CD14-positive monocyte (primary cell): ENCODE results near the gene RBM17. TPM values are rescaled to one million over a fixed set of nuclear protein-coding genes. Genes with fewer than 3 reads are reported as not detected.

Experiments used
- DNase-seq, 3 donors: peaks; one replicate each; pipeline ENCODE4 v3.0.0-alpha.2; 2011 to 2022
- H2AFZ ChIP-seq: 2 replicates; pipeline ENCODE4 v1.6.0; 2012; ENCODE audit warnings: mild to moderate bottlenecking, low read depth, low read length, inconsistent platforms; ENCODE audit not compliant: insufficient read depth, poor library complexity, severe bottlenecking
- H3K27ac ChIP-seq, 2 donors: 1 replicate in 1 of 2; 2 replicates in 1 of 2; pipeline ENCODE4 v1.5.1; 2012 to 2013; ENCODE audit warnings: low read length in 2 of 2, control low read depth in 1 of 2, inconsistent platforms in 1 of 2, low read depth in 1 of 2, mild to moderate bottlenecking in 1 of 2
- H3K27me3 ChIP-seq, 2 donors: one replicate each; pipeline versions ENCODE4 v1.6.0 to v1.6.1; 2011 to 2013; ENCODE audit warnings: low read length in 2 of 2; ENCODE audit not compliant: control insufficient read depth in 2 of 2, insufficient read depth in 2 of 2
- H3K36me3 ChIP-seq, 2 donors: replicated peaks in 1 of 2; 1 replicate in 1 of 2; 2 replicates in 1 of 2; pipeline versions ENCODE4 v1.5.1 to v1.6.1; 2012 to 2013; ENCODE audit warnings: low read length in 2 of 2, control low read depth in 1 of 2, inconsistent platforms in 1 of 2, mild to moderate bottlenecking in 1 of 2; ENCODE audit not compliant: insufficient read depth in 2 of 2, control insufficient read depth in 1 of 2
- H3K4me1 ChIP-seq, 2 donors: 1 replicate in 1 of 2; 2 replicates in 1 of 2; pipeline versions ENCODE4 v1.5.1 to v1.6.1; 2012 to 2013; ENCODE audit warnings: low read length in 2 of 2, control low read depth in 1 of 2, inconsistent platforms in 1 of 2, mild to moderate bottlenecking in 1 of 2, moderate library complexity in 1 of 2; ENCODE audit not compliant: insufficient read depth in 2 of 2, control insufficient read depth in 1 of 2
- H3K4me2 ChIP-seq: replicated peaks from 2 replicates; pipeline ENCODE3; 2012; ENCODE audit warnings: low read length, moderate library complexity, mild to moderate bottlenecking; ENCODE audit not compliant: poor library complexity, severe bottlenecking; ENCODE audit errors: extremely low read depth
- H3K4me3 ChIP-seq, 3 experiments: fragments of 200-600 bp in 1 of 3; sonication (generic) in 1 of 3; replicated peaks in 1 of 3; 1 replicate in 2 of 3; 2 replicates in 1 of 3; pipeline ENCODE4 v1.5.1; 2011 to 2013; ENCODE audit warnings: low read length in 3 of 3, mild to moderate bottlenecking in 3 of 3, control low read depth in 2 of 3, low read depth in 2 of 3, inconsistent platforms in 1 of 3, moderate library complexity in 1 of 3
- H3K79me2 ChIP-seq: 2 replicates; pipeline ENCODE4 v1.6.0; 2012; ENCODE audit warnings: mild to moderate bottlenecking, control low read depth, inconsistent platforms, low read length, moderate library complexity; ENCODE audit not compliant: insufficient read depth
- H3K9ac ChIP-seq: 2 replicates; pipeline ENCODE4 v1.6.0; 2017; ENCODE audit warnings: low read length, mild to moderate bottlenecking; ENCODE audit not compliant: insufficient read depth, poor library complexity, severe bottlenecking
- H3K9me3 ChIP-seq, 2 donors: replicated peaks in 1 of 2; 1 replicate in 1 of 2; 2 replicates in 1 of 2; pipeline versions ENCODE4 v1.5.1 to v1.6.1; 2012 to 2013; ENCODE audit warnings: low read length in 2 of 2, control low read depth in 1 of 2; ENCODE audit not compliant: control insufficient read depth in 1 of 2, insufficient read depth in 1 of 2
- H4K20me1 ChIP-seq: 2 replicates; pipeline ENCODE4 v1.6.0; 2012; ENCODE audit warnings: mild to moderate bottlenecking, low read length, control low read depth, moderate library complexity; ENCODE audit not compliant: insufficient read depth
- H3K27ac Mint-ChIP-seq, 7 donors: one replicate each; pipeline ENCODE4 v1.8.0; 2020; ENCODE audit warnings: mild to moderate bottlenecking in 7 of 7, mixed read lengths in 7 of 7, moderate library complexity in 6 of 7, inconsistent platforms in 2 of 7
- H3K27me3 Mint-ChIP-seq, 3 donors: one replicate each; pipeline ENCODE4 v1.8.0; 2021 to 2022; ENCODE audit warnings: low read depth in 3 of 3, mild to moderate bottlenecking in 3 of 3, mixed read lengths in 3 of 3, moderate library complexity in 3 of 3, inconsistent platforms in 1 of 3
- H3K36me3 Mint-ChIP-seq, 2 donors: one replicate each; pipeline ENCODE4 v1.8.0; 2020; ENCODE audit warnings: mixed read lengths in 2 of 2, inconsistent platforms in 1 of 2, mild to moderate bottlenecking in 1 of 2
- H3K4me1 Mint-ChIP-seq: one replicate; pipeline ENCODE4 v1.8.0; 2020; ENCODE audit warnings: mild to moderate bottlenecking, mixed read lengths
- H3K4me3 Mint-ChIP-seq, 2 donors: one replicate each; pipeline ENCODE4 v1.8.0; 2020; ENCODE audit warnings: mild to moderate bottlenecking in 2 of 2, mixed read lengths in 2 of 2, moderate library complexity in 1 of 2
- H3K9me3 Mint-ChIP-seq, 7 donors: one replicate each; pipeline ENCODE4 v1.8.0; 2020 to 2022; ENCODE audit warnings: mixed read lengths in 7 of 7, mild to moderate bottlenecking in 6 of 7, moderate library complexity in 6 of 7, inconsistent platforms in 2 of 7
- WGBS: methylation state at CpG from one replicate; pipeline ENCODE4 v1.1.5; 2013; ENCODE audit warnings: missing lambda C conversion rate; ENCODE audit not compliant: insufficient coverage; 5-methylcytosine and 5-hydroxymethylcytosine counted together
- intact Hi-C, 2 donors: fragments of 100-400 bp; cut with micrococcal nuclease; formaldehyde crosslinking; loops; one replicate each; pipeline versions ENCODE4 v1.15.0 to v1.15.1; 2023
- polyA plus RNA-seq, 3 donors: library from polyadenylated mRNA; depleted of rRNA in 1 of 3; unstranded in 2 of 3; stranded (reverse) in 1 of 3; fragments of 300-500 nt in 2 of 3; fragments of >200 nt in 1 of 3; fragmentation: Illumina TruSeq in 2 of 3; gene quantifications; 1 replicate in 2 of 3; 2 replicates in 1 of 3; pipeline ENCODE4 v1.2.3, GENCODE V29; 2012 to 2021
- TF ChIP-seq, protein P1 (sequence below): fragments of 200-600 bp; IDR thresholded peaks from one replicate; pipeline ENCODE4 v1.8.0; 2022; ENCODE audit warnings: antibody characterized with exemption, mild to moderate bottlenecking

Gene RBM17
- polyA plus RNA-seq, 3 donors, result 37.2 to 51.4 (median 44.5) TPM

DNA sequence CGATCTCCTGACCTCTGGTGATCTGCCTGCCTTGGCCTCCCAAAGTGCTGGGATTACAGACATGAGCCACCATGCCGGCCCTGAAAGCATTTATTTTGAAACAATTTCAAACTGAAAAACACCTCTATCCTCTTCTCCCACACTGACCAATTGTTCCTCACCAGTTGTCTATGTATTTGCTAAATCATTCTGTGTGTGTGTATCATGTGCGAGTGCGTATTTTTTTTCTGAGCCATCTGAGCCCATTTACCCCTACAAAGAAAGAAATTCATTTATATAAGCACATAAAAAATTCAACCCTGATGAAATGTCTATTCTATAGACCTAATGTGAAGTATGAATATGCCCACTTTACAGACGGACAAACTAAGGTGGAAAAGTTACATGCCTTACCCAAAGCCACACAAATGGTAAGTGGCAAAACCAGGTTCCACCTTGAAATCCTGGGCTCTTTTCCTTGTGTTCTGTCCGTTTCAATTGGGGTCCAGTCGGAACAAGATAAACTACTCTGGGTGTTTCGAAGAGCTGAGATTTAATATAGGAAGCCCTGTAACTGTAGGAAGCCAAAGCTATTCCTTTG is 46.8 kb downstream of the RBM17 start:
- no peaks in the 10 kb centered on the region for H3K27me3 ChIP-seq
- no peak overlapping the region for H3K4me2 ChIP-seq
- Mint-ChIP-seq H3K4me1 (peaks cover 10% of the 10 kb centered on the region), H3K9me3 (peaks cover 0 to 2% (median 0%) of the 10 kb centered on the region in 7 donors), H3K36me3 (no peaks in the 10 kb centered on the region), H3K27ac (no peak overlapping the region), H3K4me3 (no peak overlapping the region), H3K27me3 (peaks cover 6 to 15% (median 14%) of the 10 kb centered on the region in 3 donors)
- H3K9me3 ChIP-seq, result no peaks in the 10 kb centered on the region
- no peak overlapping the region for H3K27ac ChIP-seq
- no peak overlapping the region for H2AFZ ChIP-seq
- H3K9ac ChIP-seq, result no peak overlapping the region
- 100% methylated on average over 3 of the region's 8 CpGs for WGBS
- no peak for DNase-seq
- no peaks in the 10 kb centered on the region for H3K36me3 ChIP-seq
- TF ChIP-seq, protein P1, sequence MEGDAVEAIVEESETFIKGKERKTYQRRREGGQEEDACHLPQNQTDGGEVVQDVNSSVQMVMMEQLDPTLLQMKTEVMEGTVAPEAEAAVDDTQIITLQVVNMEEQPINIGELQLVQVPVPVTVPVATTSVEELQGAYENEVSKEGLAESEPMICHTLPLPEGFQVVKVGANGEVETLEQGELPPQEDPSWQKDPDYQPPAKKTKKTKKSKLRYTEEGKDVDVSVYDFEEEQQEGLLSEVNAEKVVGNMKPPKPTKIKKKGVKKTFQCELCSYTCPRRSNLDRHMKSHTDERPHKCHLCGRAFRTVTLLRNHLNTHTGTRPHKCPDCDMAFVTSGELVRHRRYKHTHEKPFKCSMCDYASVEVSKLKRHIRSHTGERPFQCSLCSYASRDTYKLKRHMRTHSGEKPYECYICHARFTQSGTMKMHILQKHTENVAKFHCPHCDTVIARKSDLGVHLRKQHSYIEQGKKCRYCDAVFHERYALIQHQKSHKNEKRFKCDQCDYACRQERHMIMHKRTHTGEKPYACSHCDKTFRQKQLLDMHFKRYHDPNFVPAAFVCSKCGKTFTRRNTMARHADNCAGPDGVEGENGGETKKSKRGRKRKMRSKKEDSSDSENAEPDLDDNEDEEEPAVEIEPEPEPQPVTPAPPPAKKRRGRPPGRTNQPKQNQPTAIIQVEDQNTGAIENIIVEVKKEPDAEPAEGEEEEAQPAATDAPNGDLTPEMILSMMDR, result no peak
- H3K79me2 ChIP-seq, result no peaks in the 10 kb centered on the region
- intact Hi-C loops, result no loop called here
- H3K4me1 ChIP-seq, result peaks cover 7 to 9% of the 10 kb centered on the region in 2 donors
- H4K20me1 ChIP-seq, result no peaks in the 10 kb centered on the region
- no peak overlapping the region for H3K4me3 ChIP-seq

DNA sequence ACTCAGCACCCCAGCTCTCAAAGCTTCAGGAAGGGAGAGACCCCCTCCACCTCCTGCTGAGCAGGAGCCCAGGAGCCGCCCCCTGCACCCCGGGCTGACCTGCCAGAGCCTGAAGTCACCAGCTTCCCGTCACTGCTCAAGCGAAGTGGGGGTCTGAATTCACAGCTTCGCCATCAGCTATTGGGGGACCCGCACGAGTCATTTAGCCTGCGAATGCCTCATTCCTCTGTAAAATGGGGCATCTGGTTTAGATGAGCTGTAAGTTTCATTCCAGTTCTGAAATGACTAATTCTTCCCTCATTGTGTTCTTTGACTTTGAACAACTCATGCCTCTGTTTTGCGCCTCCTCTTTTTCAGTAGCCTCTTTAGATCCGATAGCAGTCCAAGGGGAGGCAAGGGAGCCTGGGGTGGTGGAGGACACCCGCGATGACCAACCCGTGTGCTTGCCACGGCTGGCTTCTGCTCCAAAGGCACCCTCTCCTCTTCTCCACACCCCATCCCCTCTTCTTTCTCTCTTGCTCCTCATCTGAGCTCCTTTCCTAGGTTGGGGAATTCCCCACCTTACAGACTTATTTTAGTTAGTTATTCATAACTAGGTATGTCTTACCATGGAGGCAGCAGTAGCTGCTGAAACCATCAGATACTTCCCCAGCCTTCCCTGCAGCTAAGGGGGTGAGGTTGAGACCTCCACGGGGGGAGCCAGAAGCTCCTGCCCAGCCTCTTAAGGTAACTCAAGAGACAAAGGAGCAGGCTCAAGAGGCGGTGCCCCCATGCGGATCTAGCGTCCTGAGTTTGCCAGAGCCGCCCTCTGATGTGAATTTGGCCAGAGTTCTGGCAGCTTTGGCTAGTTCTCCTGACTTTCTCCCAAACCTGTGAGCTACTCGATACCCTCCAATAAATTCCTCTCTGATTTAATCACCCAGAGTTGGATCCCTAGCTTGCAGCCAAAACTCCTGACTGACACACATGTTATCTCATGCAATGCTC is 47.7 kb downstream of the RBM17 start:
- intact Hi-C loops, result no loop called here
- peaks cover 18% of the 10 kb centered on the region for H3K4me1 Mint-ChIP-seq

More for the DNA sequence above, 47.7 kb downstream of the RBM17 start:
- no peak overlapping the region for H3K4me2 ChIP-seq
- peaks cover 15 to 17% of the 10 kb centered on the region in 2 donors for H3K4me1 ChIP-seq
- no peaks in the 10 kb centered on the region for H3K36me3 ChIP-seq
- Mint-ChIP-seq H3K27ac (no peak overlapping the region), H3K27me3 (peaks cover 6 to 18% (median 14%) of the 10 kb centered on the region in 3 donors), H3K36me3 (no peaks in the 10 kb centered on the region), H3K4me3 (no peak overlapping the region), H3K9me3 (peaks cover 0 to 2% (median 0%) of the 10 kb centered on the region in 7 donors)
- no peaks in the 10 kb centered on the region for H3K9me3 ChIP-seq
- no peak overlapping the region for H2AFZ ChIP-seq
- H3K79me2 ChIP-seq, result no peaks in the 10 kb centered on the region
- no peak overlapping the region for H3K9ac ChIP-seq
- 88% methylated on average over 14 of the region's 20 CpGs for WGBS
- H4K20me1 ChIP-seq, result no peaks in the 10 kb centered on the region
- TF ChIP-seq, protein P1, result no peak
- H3K27me3 ChIP-seq, result no peaks in the 10 kb centered on the region
- DNase-seq, result no peak
- H3K4me3 ChIP-seq, result no peak overlapping the region
- no peak overlapping the region for H3K27ac ChIP-seq
